ENCODE results near the gene MYO7A. TPM values are rescaled to one million over a fixed set of nuclear protein-coding genes. Genes with fewer than 3 reads are reported as not detected.

MYO7A gene
- total RNA-seq, 4 donors from 2014 or later: 2.0 to 18.2 (median 6.6) TPM

- no peak overlapping the region for H3K27ac ChIP-seq
- no peak for DNase-seq
- H3K27me3 ChIP-seq: no peaks in the 10 kb centered on the region
- no peaks in the 10 kb centered on the region for H3K4me1 ChIP-seq
- H3K9me3 ChIP-seq: no peaks in the 10 kb centered on the region
- intact Hi-C loops (cut with DNase I; ENCODE audit: low total_unique reads): no loop called here
- no peaks in the 10 kb centered on the region for H3K36me3 ChIP-seq
- no peak overlapping the region for H3K4me3 ChIP-seq
- TF ChIP-seq POLR2A (IDR thresholded peaks at IDR 0.05) (no peak), CTCF (IDR thresholded peaks at IDR 0.05) (no peak)
These were observed 86.5 kb downstream of the MYO7A start for GRCh38 chr11:77214557-77214956.

GRCh38 chr11:77215106-77215505 lies 87.1 kb downstream of the MYO7A start:
- no peaks in the 10 kb centered on the region for H3K36me3 ChIP-seq
- no peaks in the 10 kb centered on the region for H3K9me3 ChIP-seq
- no peak for TF ChIP-seq POLR2A (IDR thresholded peaks at IDR 0.05)
- TF ChIP-seq CTCF (IDR thresholded peaks at IDR 0.05): no peak
- no peaks in the 10 kb centered on the region for H3K4me1 ChIP-seq
- H3K27me3 ChIP-seq: no peaks in the 10 kb centered on the region
- intact Hi-C loops (cut with DNase I; ENCODE audit: low total_unique reads): no loop called here
- H3K4me3 ChIP-seq: no peak overlapping the region
- no peak overlapping the region for H3K27ac ChIP-seq
- DNase-seq: no peak

GRCh38 chr11:77217156-77217555 lies 89.1 kb downstream of the MYO7A start:
- Histone ChIP-seq H3K27ac (no peak overlapping the region), H3K27me3 (no peaks in the 10 kb centered on the region), H3K9me3 (no peaks in the 10 kb centered on the region), H3K36me3 (no peaks in the 10 kb centered on the region), H3K4me1 (no peaks in the 10 kb centered on the region), H3K4me3 (no peak overlapping the region)
- TF ChIP-seq CTCF (IDR thresholded peaks at IDR 0.05) (no peak), POLR2A (IDR thresholded peaks at IDR 0.05) (no peak)
- intact Hi-C loops (cut with DNase I; ENCODE audit: low total_unique reads): no loop called here
- no peak for DNase-seq

GRCh38 chr11:77223797-77224196 lies 95.8 kb downstream of the MYO7A start:
- TF ChIP-seq CTCF (IDR thresholded peaks at IDR 0.05): no peak
- Histone ChIP-seq H3K4me1 (no peaks in the 10 kb centered on the region), H3K27me3 (no peaks in the 10 kb centered on the region), H3K4me3 (no peak overlapping the region), H3K27ac (no peak overlapping the region), H3K36me3 (no peaks in the 10 kb centered on the region), H3K9me3 (no peaks in the 10 kb centered on the region)
- DNase-seq: no peak
- intact Hi-C loops (cut with DNase I; ENCODE audit: low total_unique reads): no loop called here

- H3K27ac ChIP-seq: no peak overlapping the region
- no peaks in the 10 kb centered on the region for H3K9me3 ChIP-seq
- H3K27me3 ChIP-seq: no peaks in the 10 kb centered on the region
- H3K4me3 ChIP-seq: no peak overlapping the region
- intact Hi-C loops (cut with DNase I; ENCODE audit: low total_unique reads): no loop called here
- no peaks in the 10 kb centered on the region for H3K4me1 ChIP-seq
- H3K36me3 ChIP-seq: no peaks in the 10 kb centered on the region
- no peak for TF ChIP-seq CTCF (IDR thresholded peaks at IDR 0.05)
- TF ChIP-seq POLR2A (IDR thresholded peaks at IDR 0.05): no peak
- DNase-seq: no peak
These were observed 103.0 kb downstream of the MYO7A start for GRCh38 chr11:77230878-77231605.
